ENCODE results near the gene TCEA2. TPM values are rescaled to one million over a fixed set of nuclear protein-coding genes. Genes with fewer than 3 reads are reported as not detected.

Gene TCEA2
- total and polyA plus RNA-seq, 2 donors (not counting 1 experiment from before 2014, with no cell fraction given): 58.1 to 63.9 TPM

GRCh38 chr20:64103871-64104666, 41.1 kb downstream of the TCEA2 start:
- TF ChIP-seq EZH2 (IDR thresholded peaks at IDR 0.05; ENCODE audit: borderline replicate concordance, insufficient read depth, low read depth, low read length, poor library complexity, severe bottlenecking) (no peak), CTCF (IDR thresholded peaks at IDR 0.05) (no peak)
- no peaks in the 10 kb centered on the region for H3K9me3 Mint-ChIP-seq (ENCODE audit: insufficient read depth)
- H2AFZ ChIP-seq (ENCODE audit: insufficient read depth, low read depth, low read length, poor library complexity, severe bottlenecking): no peak overlapping the region
- peaks cover 5% of the 10 kb centered on the region for H3K79me2 ChIP-seq (ENCODE audit: control insufficient read depth, insufficient read depth, low read length)
- ChIA-PET CTCF (interaction anchor here (5.8 kb wide), 1 partner anchor 16 kb away, joined by 50 read pairs; no protein-coding TSS in a partner anchor), POLR2A (no interaction called here)
- H3K4me1 ChIP-seq (ENCODE audit: control insufficient read depth in 2 of 2, insufficient read depth in 2 of 2, low read length in 2 of 2): peaks cover 46 to 62% of the 10 kb centered on the region in 2 donors
- no peak overlapping the region for H3K27ac Mint-ChIP-seq
- 88% methylated on average over 19 of the region's 20 CpGs for WGBS (ENCODE audit: insufficient coverage)
- H3K4me3 Mint-ChIP-seq: peak overlapping the region; percentile 2
- no peaks in the 10 kb centered on the region for H4K20me1 ChIP-seq (ENCODE audit: control insufficient read depth, insufficient read depth, low read length, poor library complexity, severe bottlenecking)
- no peak for ATAC-seq (ENCODE audit: low read depth)
- peaks cover 57% of the 10 kb centered on the region for H3K4me1 Mint-ChIP-seq
- H3K4me2 ChIP-seq (replicated peaks; ENCODE audit: low read depth, low read length, poor library complexity, severe bottlenecking): no peak overlapping the region
- no peak overlapping the region for H3K9ac ChIP-seq (ENCODE audit: low read length)
- H3K27ac ChIP-seq (ENCODE audit: low read length in 2 of 2): no peak overlapping the region
- no peaks in the 10 kb centered on the region for H3K9me3 ChIP-seq (ENCODE audit: control extremely low read depth in 1 of 3, control insufficient read depth in 2 of 3, insufficient read depth in 1 of 3, low read length in 2 of 3)
- no peaks in the 10 kb centered on the region for H3K27me3 Mint-ChIP-seq
- peaks cover 0 to 21% (median 5%) of the 10 kb centered on the region in 4 experiments for H3K27me3 ChIP-seq (replicated peaks in 1 of 4; ENCODE audit: control extremely low read depth in 1 of 4, control insufficient read depth in 3 of 4, insufficient read depth in 4 of 4, low read length in 3 of 4)
- H3K4me3 ChIP-seq (ENCODE audit: control extremely low read depth in 1 of 5, extremely low read depth in 1 of 5, insufficient read depth in 1 of 5, low read depth in 2 of 5, low read length in 4 of 5): no peak overlapping the region
- peaks cover 0 to 3% of the 10 kb centered on the region in 2 experiments for H3K36me3 ChIP-seq (replicated peaks in 1 of 2; ENCODE audit: control extremely low read depth in 1 of 2, control insufficient read depth in 1 of 2, extremely low read depth in 1 of 2, insufficient read depth in 2 of 2, low read length in 1 of 2)
- DNase-seq: no peak
- intact Hi-C loops (cut with micrococcal nuclease): loop anchor here (5.0 kb wide), 1 partner anchor 67 kb away; the partner anchor contains the start of gene C20orf204

Data from B cell (primary cell).